ENCODE measurements around the gene NINJ2. TPM values are rescaled to one million over a fixed set of nuclear protein-coding genes. Genes with fewer than 3 reads are reported as not detected.

NINJ2 gene
- polyA plus RNA-seq, 2 of the 4 experiments (the other 2 are of a cell fraction): 0.76 to 1.2 TPM

- peak; percentile 48; the same call in 1 of the 2 replicates for TF ChIP-seq TP53 (CRISPR knock-in tag; IDR thresholded peaks at IDR 0.05)
- TF ChIP-seq REST (IDR thresholded peaks at IDR 0.05): no peak
- TF ChIP-seq, protein P1, sequence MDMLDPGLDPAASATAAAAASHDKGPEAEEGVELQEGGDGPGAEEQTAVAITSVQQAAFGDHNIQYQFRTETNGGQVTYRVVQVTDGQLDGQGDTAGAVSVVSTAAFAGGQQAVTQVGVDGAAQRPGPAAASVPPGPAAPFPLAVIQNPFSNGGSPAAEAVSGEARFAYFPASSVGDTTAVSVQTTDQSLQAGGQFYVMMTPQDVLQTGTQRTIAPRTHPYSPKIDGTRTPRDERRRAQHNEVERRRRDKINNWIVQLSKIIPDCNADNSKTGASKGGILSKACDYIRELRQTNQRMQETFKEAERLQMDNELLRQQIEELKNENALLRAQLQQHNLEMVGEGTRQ (IDR thresholded peaks at IDR 0.05): peak; percentile 87
- TF ChIP-seq, protein P2, sequence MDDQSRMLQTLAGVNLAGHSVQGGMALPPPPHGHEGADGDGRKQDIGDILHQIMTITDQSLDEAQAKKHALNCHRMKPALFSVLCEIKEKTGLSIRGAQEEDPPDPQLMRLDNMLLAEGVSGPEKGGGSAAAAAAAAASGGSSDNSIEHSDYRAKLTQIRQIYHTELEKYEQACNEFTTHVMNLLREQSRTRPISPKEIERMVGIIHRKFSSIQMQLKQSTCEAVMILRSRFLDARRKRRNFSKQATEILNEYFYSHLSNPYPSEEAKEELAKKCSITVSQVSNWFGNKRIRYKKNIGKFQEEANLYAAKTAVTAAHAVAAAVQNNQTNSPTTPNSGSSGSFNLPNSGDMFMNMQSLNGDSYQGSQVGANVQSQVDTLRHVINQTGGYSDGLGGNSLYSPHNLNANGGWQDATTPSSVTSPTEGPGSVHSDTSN (IDR thresholded peaks at IDR 0.05): no peak
- TF ChIP-seq JUNB (IDR thresholded peaks at IDR 0.05): no peak
- no peak for TF ChIP-seq MAFK (IDR thresholded peaks at IDR 0.05; ENCODE audit: partially characterized antibody)
- TF ChIP-seq ATOH8 (CRISPR knock-in tag; IDR thresholded peaks at IDR 0.05; ENCODE audit: low read depth): peak; percentile 83; the same call in 1 of the 2 replicates
- TF ChIP-seq ZNF302 (CRISPR knock-in tag; IDR thresholded peaks at IDR 0.05): no peak
- TF ChIP-seq FOSL2 (IDR thresholded peaks at IDR 0.05): no peak
- TF ChIP-seq FOSL2 (CRISPR knock-in tag; IDR thresholded peaks at IDR 0.05): 0 out of 2 replicates have a peak, but pooled peaks have one; percentile 20
- peak; percentile 29; the same call in 1 of the 2 replicates for TF ChIP-seq RARB (CRISPR knock-in tag; IDR thresholded peaks at IDR 0.05)
- 0 out of 2 replicates have a peak, but pooled peaks have one; percentile 13 for TF ChIP-seq BHLHE40 (IDR thresholded peaks at IDR 0.05; ENCODE audit: low read depth, low read length)
- peak; percentile 98 for TF ChIP-seq SMC3 (IDR thresholded peaks at IDR 0.05)
- no peak for TF ChIP-seq CEBPB (IDR thresholded peaks at IDR 0.05)
- TF ChIP-seq EHMT2 (IDR thresholded peaks at IDR 0.05; ENCODE audit: low read depth): no peak
- no peak for TF ChIP-seq ESRRA (IDR thresholded peaks at IDR 0.05; ENCODE audit: borderline replicate concordance, low read length)
- TF ChIP-seq RAD21 (conservative IDR thresholded peaks at IDR 0.05 in 1 of 2, IDR thresholded peaks at IDR 0.05 in 1 of 2): peak; percentile 84 to 96
- no peak for TF ChIP-seq NFE2L2 (conservative IDR thresholded peaks at IDR 0.05; ENCODE audit: low read length)
- TF ChIP-seq NR3C1 (IDR thresholded peaks at IDR 0.05): no peak
- no peak for TF ChIP-seq CHD2 (IDR thresholded peaks at IDR 0.05; ENCODE audit: low read length, partially characterized antibody)
- no peak for TF ChIP-seq MAZ (IDR thresholded peaks at IDR 0.05; ENCODE audit: borderline replicate concordance, low read depth, low read length)
- TF ChIP-seq CTCF (IDR thresholded peaks at IDR 0.05): peak; percentile 96
- TF ChIP-seq, protein P3, sequence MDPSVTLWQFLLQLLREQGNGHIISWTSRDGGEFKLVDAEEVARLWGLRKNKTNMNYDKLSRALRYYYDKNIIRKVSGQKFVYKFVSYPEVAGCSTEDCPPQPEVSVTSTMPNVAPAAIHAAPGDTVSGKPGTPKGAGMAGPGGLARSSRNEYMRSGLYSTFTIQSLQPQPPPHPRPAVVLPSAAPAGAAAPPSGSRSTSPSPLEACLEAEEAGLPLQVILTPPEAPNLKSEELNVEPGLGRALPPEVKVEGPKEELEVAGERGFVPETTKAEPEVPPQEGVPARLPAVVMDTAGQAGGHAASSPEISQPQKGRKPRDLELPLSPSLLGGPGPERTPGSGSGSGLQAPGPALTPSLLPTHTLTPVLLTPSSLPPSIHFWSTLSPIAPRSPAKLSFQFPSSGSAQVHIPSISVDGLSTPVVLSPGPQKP (IDR thresholded peaks at IDR 0.05; ENCODE audit: low read depth, low read length): no peak
- TF ChIP-seq, protein P4, sequence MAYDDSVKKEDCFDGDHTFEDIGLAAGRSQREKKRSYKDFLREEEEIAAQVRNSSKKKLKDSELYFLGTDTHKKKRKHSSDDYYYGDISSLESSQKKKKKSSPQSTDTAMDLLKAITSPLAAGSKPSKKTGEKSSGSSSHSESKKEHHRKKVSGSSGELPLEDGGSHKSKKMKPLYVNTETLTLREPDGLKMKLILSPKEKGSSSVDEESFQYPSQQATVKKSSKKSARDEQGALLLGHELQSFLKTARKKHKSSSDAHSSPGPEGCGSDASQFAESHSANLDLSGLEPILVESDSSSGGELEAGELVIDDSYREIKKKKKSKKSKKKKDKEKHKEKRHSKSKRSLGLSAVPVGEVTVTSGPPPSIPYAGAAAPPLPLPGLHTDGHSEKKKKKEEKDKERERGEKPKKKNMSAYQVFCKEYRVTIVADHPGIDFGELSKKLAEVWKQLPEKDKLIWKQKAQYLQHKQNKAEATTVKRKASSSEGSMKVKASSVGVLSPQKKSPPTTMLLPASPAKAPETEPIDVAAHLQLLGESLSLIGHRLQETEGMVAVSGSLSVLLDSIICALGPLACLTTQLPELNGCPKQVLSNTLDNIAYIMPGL (CRISPR knock-in tag; IDR thresholded peaks at IDR 0.05; ENCODE audit: borderline replicate concordance): no peak
- peak; percentile 58; the same call in 1 of the 2 replicates for TF ChIP-seq FOXS1 (CRISPR knock-in tag; IDR thresholded peaks at IDR 0.05)
- no peak for TF ChIP-seq CBX8 (IDR thresholded peaks at IDR 0.05)
- peak; percentile 96 for TF ChIP-seq MYC (IDR thresholded peaks at IDR 0.05; ENCODE audit: borderline replicate concordance, low read length)
- TF ChIP-seq E2F6 (IDR thresholded peaks at IDR 0.05; ENCODE audit: borderline replicate concordance, low read depth): peak; percentile 97
- TF ChIP-seq PHF8 (IDR thresholded peaks at IDR 0.05; ENCODE audit: borderline replicate concordance, low read depth): no peak
Measured at GRCh38 chr12:575948-576614, 87.2 kb downstream of the NINJ2 start (continued).

All from A549 (cell line).